D721Med (cell line): Measurements from ENCODE around the gene SCN9A.

Experiments used
- DNase-seq: peaks from one replicate; pipeline ENCODE4 v3.0.0; 2011; ENCODE audit warnings: low spot score; ENCODE audit not compliant: insufficient read length
- FAIRE-seq: peaks from 2 replicates; lab custom pipeline; 2011; peaks lifted over from hg19 to GRCh38; lab: Jason Lieb, UNC
- TF ChIP-seq, protein P1 (sequence below): IDR thresholded peaks from 2 replicates; pipeline ENCODE4 v1.5.1; 2012; ENCODE audit warnings: mild to moderate bottlenecking, control low read depth; ENCODE audit not compliant: insufficient read depth; ENCODE audit errors: missing control alignments

Gene SCN9A

GRCh38 chr2:166167449-166167848 is 208.3 kb downstream of the SCN9A start:
- TF ChIP-seq, protein P1, sequence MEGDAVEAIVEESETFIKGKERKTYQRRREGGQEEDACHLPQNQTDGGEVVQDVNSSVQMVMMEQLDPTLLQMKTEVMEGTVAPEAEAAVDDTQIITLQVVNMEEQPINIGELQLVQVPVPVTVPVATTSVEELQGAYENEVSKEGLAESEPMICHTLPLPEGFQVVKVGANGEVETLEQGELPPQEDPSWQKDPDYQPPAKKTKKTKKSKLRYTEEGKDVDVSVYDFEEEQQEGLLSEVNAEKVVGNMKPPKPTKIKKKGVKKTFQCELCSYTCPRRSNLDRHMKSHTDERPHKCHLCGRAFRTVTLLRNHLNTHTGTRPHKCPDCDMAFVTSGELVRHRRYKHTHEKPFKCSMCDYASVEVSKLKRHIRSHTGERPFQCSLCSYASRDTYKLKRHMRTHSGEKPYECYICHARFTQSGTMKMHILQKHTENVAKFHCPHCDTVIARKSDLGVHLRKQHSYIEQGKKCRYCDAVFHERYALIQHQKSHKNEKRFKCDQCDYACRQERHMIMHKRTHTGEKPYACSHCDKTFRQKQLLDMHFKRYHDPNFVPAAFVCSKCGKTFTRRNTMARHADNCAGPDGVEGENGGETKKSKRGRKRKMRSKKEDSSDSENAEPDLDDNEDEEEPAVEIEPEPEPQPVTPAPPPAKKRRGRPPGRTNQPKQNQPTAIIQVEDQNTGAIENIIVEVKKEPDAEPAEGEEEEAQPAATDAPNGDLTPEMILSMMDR = no peak
- DNase-seq = no peak
- FAIRE-seq = peak; percentile 6

DNA sequence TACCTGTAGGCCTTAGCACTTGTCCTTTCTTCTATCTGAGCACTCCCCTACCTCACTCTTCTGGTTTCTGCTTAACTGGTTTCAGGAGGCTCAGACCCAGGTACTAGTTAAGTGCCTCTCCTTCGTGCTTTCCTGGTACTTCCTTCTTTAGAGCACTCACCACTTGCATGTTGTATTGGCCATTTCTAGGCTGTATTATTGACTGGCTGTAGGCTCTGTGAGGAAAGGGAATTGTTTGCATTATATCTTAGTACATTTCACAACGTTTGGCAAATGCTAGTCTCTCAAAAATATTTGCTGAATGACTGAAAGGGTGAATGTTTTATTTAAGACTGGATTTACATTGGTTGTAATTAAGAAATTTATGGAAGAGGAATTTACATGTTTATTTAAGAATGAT is 212.0 kb downstream of the SCN9A start:
- DNase-seq (no peak), FAIRE-seq (no peak)
- TF ChIP-seq, protein P1 = no peak

- TF ChIP-seq, protein P1 = no peak
- DNase-seq (no peak), FAIRE-seq (no peak)
Observed at GRCh38 chr2:166158546-166158945, 217.2 kb downstream of the SCN9A start.

DNA sequence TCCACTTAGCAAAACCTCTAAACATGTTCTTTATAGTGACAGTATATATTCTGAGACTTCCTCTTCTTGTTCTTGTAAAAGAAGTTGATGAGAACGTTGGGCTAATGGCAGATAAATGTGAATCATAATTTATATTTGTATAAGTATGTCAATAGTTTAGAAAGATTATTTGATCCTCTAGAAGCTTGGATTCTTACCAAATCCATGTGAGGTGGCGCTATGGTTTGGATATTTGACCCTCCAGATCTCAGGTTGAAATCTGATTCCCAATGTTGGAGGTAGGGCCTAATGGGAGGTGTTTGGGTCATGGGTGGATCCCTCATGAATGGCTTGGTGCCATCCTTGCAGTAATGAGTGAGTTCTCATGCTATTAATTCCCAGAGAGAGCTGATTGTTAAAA is 218.2 kb downstream of the SCN9A start:
- TF ChIP-seq, protein P1 = no peak
- FAIRE-seq (no peak), DNase-seq (no peak)

GRCh38 chr2:166156985-166157490 is 218.7 kb downstream of the SCN9A start:
- no peak for FAIRE-seq

DNA sequence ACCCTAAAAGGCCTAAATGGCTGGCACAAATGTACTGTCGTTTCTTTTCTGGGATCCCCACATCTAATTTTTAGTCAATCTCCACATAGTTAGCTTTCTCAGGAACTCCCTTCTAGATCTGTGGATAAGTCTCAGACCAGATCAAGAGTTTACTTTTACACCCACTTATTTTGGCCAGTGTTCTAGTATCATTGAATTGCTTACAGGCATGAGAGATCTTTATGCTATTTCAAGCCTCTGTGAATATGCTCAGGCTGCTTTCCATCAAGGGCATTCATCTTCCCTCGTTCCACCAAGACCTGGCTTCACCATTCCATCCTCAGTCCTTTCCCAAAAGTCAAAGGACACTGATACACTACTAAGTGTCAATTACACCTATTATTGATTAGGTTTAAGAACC is 220.2 kb downstream of the SCN9A start:
- FAIRE-seq = no peak
- DNase-seq = no peak
- TF ChIP-seq, protein P1 = no peak

More at GRCh38 chr2:166156985-166157490, 218.7 kb downstream of the SCN9A start:
- TF ChIP-seq, protein P1 = no peak
- DNase-seq = no peak

GRCh38 chr2:166154685-166155338 is 220.9 kb downstream of the SCN9A start:
- DNase-seq = no peak
- FAIRE-seq = no peak
- TF ChIP-seq, protein P1 = no peak
